Measurements from ENCODE around the gene SERP2. TPM values are rescaled to one million over a fixed set of nuclear protein-coding genes. Genes with fewer than 3 reads are reported as not detected.

SERP2 gene
- total RNA-seq, 1 donor from 2014 or later = 0.24 TPM

DNA sequence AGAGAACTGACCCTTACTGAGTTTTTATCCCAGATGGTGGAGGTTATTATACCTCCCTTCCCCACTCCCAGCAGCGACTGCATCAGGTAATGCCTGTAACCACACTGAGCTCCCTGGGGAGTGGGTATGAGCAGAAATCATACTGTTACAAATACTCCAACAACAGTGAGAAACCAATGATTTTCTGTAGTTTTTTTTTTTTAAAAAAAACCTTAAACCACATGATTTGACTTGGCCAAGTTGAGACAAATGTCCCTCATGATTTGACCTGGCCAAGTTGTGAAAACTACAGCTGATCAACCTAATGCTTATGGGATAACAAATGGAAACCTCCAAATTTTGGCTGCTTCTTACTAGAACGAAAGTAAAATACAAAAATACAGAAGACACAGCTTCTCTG lies 33.1 kb upstream of the SERP2 start:
- CTCF ChIA-PET = no interaction called here
- intact Hi-C loops (cut with micrococcal nuclease) = no loop called here

DNA sequence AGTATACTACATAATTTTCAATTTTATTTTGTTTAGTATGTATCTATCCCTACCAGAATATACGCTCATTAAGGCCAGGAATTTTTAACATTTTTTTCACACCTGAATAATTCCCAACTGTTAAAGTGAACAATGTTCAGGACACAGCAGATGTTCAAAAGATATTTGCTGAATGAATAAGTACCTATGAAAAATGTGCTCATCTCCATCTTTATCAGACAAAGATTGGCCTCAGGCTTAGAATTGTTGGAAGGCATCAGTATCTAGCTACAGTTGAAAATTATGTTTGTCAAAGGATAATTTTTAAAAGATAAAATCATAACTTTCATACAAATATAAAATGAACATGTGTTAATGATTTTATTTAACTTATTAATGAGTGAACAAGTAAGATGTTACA lies 30.9 kb upstream of the SERP2 start:
- Mint-ChIP-seq H3K36me3 (ENCODE audit: low read depth) (no peaks in the 10 kb centered on the region), H3K4me1 (no peaks in the 10 kb centered on the region), H3K27me3 (no peaks in the 10 kb centered on the region), H3K27ac (no peak overlapping the region), H3K9me3 (no peaks in the 10 kb centered on the region), H3K4me3 (no peak overlapping the region)
- intact Hi-C loops (cut with micrococcal nuclease) = no loop called here
- ChIA-PET POLR2A (no interaction called here), CTCF (no interaction called here)
- TF ChIP-seq, protein P1, sequence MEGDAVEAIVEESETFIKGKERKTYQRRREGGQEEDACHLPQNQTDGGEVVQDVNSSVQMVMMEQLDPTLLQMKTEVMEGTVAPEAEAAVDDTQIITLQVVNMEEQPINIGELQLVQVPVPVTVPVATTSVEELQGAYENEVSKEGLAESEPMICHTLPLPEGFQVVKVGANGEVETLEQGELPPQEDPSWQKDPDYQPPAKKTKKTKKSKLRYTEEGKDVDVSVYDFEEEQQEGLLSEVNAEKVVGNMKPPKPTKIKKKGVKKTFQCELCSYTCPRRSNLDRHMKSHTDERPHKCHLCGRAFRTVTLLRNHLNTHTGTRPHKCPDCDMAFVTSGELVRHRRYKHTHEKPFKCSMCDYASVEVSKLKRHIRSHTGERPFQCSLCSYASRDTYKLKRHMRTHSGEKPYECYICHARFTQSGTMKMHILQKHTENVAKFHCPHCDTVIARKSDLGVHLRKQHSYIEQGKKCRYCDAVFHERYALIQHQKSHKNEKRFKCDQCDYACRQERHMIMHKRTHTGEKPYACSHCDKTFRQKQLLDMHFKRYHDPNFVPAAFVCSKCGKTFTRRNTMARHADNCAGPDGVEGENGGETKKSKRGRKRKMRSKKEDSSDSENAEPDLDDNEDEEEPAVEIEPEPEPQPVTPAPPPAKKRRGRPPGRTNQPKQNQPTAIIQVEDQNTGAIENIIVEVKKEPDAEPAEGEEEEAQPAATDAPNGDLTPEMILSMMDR (IDR thresholded peaks at IDR 0.05) = no peak
- ATAC-seq (ENCODE audit: low read depth) = no peak
- no peak for DNase-seq

More for the DNA sequence above, 33.1 kb upstream of the SERP2 start:
- H3K4me3 Mint-ChIP-seq = no peak overlapping the region
- ATAC-seq (ENCODE audit: low read depth) (no peak), DNase-seq (no peak)
- TF ChIP-seq, protein P1 (IDR thresholded peaks at IDR 0.05) = no peak
- no peaks in the 10 kb centered on the region for H3K4me1 Mint-ChIP-seq
- H3K27ac Mint-ChIP-seq = no peak overlapping the region
- H3K27me3 Mint-ChIP-seq = no peaks in the 10 kb centered on the region
- H3K9me3 Mint-ChIP-seq = no peaks in the 10 kb centered on the region
- POLR2A ChIA-PET = no interaction called here
- no peaks in the 10 kb centered on the region for H3K36me3 Mint-ChIP-seq (ENCODE audit: low read depth)

DNA sequence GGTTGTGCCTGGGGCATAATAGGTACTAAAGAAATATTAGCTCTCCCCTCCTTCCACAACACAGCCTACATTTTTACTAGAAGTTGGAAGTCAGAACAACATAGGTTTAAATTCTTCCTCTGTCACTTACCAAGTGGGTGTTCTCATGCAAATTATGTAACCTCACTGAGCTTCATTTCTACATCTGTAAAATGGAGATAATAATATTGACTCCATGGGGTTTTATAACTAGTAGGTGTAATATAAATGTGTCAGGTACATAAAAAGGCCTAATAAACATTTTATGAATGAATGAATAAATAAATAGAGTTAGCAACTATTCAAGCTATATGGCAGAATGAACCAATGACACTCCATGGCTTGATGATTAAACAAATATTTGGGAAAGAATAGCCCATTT lies 27.1 kb upstream of the SERP2 start:
- Mint-ChIP-seq H3K9me3 (no peaks in the 10 kb centered on the region), H3K4me3 (no peak overlapping the region), H3K27ac (no peak overlapping the region), H3K27me3 (no peaks in the 10 kb centered on the region), H3K4me1 (no peaks in the 10 kb centered on the region), H3K36me3 (ENCODE audit: low read depth) (no peaks in the 10 kb centered on the region)
- POLR2A ChIA-PET = no interaction called here
- no peak for DNase-seq
- TF ChIP-seq, protein P1 (IDR thresholded peaks at IDR 0.05) = no peak
- CTCF ChIA-PET = no interaction called here
- intact Hi-C loops (cut with micrococcal nuclease) = no loop called here
- no peak for ATAC-seq (ENCODE audit: low read depth)

DNA sequence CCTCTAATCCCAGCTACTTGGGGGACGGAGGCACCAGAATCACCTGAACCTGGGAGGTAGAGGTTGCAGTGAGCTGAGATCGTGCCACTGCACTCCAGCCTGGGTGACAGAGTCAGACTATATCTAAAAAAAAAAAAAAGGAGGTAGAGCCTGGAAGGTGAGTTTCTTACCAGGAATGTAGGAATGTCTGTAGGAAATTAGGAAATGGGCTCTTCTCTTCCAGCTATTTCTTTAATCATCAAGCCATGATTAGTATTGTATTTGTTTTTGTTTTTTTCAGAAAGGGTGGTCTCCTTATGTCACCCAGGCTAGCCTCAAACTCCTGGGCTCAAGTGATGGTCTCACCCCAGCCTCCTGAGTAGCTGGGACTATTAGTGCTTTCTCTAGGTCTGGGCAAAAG lies 26.3 kb upstream of the SERP2 start:
- ChIA-PET POLR2A (no interaction called here), CTCF (no interaction called here)
- Mint-ChIP-seq H3K9me3 (no peaks in the 10 kb centered on the region), H3K4me3 (no peak overlapping the region), H3K27me3 (no peaks in the 10 kb centered on the region), H3K4me1 (no peaks in the 10 kb centered on the region), H3K36me3 (ENCODE audit: low read depth) (no peaks in the 10 kb centered on the region), H3K27ac (no peak overlapping the region)
- TF ChIP-seq, protein P1 (IDR thresholded peaks at IDR 0.05) = no peak
- intact Hi-C loops (cut with micrococcal nuclease) = no loop called here
- no peak for DNase-seq
- no peak for ATAC-seq (ENCODE audit: low read depth)

DNA sequence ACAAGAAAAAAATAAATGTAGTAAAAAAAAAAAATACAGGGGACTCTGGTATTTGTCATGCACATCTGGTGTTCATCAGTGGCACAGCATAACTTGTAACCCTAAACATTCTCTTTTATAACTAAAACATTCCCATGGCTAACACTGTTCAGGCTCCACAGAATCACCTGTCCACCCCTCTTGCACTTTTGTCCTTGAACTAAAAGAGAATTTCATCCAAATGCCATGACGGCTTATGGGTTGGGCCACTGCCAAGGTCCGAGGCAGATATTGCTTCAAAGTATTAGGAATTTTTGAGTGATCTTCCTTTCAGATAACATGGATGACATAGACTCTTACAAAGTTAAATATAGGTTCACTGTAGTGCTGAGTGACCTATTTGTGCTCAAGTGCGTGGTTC lies 25.7 kb upstream of the SERP2 start:
- Mint-ChIP-seq H3K36me3 (ENCODE audit: low read depth) (no peaks in the 10 kb centered on the region), H3K9me3 (no peaks in the 10 kb centered on the region), H3K4me3 (no peak overlapping the region), H3K27ac (no peak overlapping the region), H3K4me1 (no peaks in the 10 kb centered on the region), H3K27me3 (no peaks in the 10 kb centered on the region)
- ATAC-seq (ENCODE audit: low read depth) (no peak), DNase-seq (no peak)
- ChIA-PET POLR2A (no interaction called here), CTCF (no interaction called here)
- TF ChIP-seq, protein P1 (IDR thresholded peaks at IDR 0.05) = no peak
- intact Hi-C loops (cut with micrococcal nuclease) = no loop called here

Measured in activated B cell treated with CpG ODN at 0.5 μM for 24 hours (primary cell).